Left renal pelvis (tissue), 4 donors: ENCODE measurements around the gene SORBS2. TPM values are rescaled to one million over a fixed set of nuclear protein-coding genes. Genes with fewer than 3 reads are reported as not detected.
"Not testable (repeated sequence)": the region's sequence is repeated elsewhere in the genome, so short reads cannot be mapped to it uniquely, and the experiment has no call there.

Experiments used
- DNase-seq, 4 donors: peaks; one replicate each; pipeline ENCODE4 v3.0.0-alpha.2; 2013; ENCODE audit warnings: low read depth in 4 of 4, low spot score in 3 of 4
- polyA plus RNA-seq, 4 donors: library from polyadenylated mRNA; unstranded; fragments of 120-200 nt; gene quantifications; one replicate each; pipeline ENCODE4 v1.2.1, GENCODE V29; 2013; ENCODE audit not compliant: insufficient read length in 4 of 4

The SORBS2 gene
- polyA plus RNA-seq, 4 donors: 23.3 to 73.3 (median 65.8) TPM

DNA sequence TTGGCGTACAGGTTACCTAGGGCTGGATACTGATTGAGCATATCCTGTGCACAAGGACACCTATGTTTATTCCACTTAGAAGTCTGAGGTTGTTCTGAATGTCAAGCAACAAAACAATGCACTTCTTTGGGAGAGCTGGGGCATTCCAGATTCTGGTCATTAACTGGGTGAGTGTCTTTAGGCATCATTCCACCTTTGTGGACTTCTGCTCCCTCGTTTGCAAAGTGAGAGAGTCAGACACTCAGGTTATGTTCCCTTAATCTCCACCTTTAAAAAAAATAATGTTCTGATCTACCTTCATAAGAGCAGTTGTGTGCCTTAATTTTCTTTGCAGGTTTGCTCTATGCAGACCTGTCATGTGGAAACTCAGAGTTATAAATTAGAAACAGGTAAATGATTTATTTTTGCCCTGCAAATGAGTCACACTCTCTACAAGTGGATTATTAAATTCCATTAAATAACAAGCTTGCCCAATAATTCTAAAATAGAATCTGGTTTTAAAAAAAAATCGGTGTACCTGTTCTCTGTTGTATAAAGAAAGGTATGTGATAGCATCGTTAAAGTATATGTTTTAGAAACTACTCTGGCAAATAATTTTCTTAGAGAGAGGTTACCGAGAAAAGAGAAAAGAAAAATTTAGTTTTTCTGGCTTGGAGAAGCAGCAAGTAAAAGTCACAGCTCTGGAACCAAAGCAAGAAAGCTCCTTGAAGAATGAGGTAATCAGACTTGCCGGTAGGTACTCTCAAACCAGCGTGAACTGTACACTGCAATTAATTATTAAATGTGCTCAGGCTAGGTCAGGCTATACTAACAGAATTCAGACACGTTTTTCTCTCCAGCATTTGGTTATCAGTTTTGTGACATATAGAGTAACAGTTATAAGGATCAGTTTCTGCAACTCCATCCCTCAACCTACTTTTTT lies 93.2 kb downstream of the SORBS2 start:
- DNase-seq: no peak

- no peak for DNase-seq
Observed at GRCh38 chr4:185717377-185717741, 94.6 kb downstream of the SORBS2 start.

DNA sequence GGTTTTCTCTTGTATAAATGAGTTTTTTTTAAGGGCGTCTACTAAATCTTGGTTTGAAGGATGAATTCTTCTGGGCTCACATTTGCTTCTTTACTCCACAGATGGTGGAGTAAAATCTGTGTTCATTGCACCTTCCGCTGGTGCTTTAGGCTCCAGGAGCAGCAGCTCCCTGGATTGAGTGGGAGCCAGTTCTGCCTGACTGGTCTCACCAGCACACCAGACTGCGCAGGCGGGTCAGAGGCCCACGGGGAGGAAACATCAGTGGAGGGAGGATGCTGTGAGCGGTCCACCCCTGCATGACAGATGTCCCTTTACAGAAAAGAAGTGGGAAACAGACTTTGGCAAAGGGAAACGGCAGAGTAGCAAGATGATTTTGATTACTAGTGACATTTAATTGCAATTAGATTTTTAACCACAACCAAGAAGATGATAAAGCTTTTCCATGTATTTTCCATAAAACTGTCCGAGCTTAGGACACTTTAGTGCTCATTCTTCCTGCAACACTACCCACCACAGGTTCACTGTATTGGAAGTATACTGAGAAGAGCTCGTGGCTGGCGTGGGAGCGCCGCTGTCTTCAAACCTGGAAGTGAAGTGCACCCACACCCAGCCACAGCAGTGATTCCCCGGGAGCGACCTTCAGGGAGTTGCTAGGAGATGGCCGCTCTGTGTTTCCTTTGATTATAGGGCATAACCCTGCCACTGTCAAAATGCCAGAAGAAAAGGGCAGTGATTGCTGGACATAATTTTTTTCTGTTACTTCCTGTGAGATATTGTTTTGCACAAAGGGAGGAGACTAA lies 95.2 kb downstream of the SORBS2 start:
- no peak for DNase-seq

GRCh38 chr4:185716141-185716551 lies 95.8 kb downstream of the SORBS2 start:
- no peak for DNase-seq

GRCh38 chr4:185714524-185714923 lies 97.5 kb downstream of the SORBS2 start:
- not testable (repeated sequence) for DNase-seq

- no peak for DNase-seq
Observed at GRCh38 chr4:185713731-185714130, 98.3 kb downstream of the SORBS2 start.

- DNase-seq: no peak
Observed at GRCh38 chr4:185713272-185713671, 98.7 kb downstream of the SORBS2 start.

DNA sequence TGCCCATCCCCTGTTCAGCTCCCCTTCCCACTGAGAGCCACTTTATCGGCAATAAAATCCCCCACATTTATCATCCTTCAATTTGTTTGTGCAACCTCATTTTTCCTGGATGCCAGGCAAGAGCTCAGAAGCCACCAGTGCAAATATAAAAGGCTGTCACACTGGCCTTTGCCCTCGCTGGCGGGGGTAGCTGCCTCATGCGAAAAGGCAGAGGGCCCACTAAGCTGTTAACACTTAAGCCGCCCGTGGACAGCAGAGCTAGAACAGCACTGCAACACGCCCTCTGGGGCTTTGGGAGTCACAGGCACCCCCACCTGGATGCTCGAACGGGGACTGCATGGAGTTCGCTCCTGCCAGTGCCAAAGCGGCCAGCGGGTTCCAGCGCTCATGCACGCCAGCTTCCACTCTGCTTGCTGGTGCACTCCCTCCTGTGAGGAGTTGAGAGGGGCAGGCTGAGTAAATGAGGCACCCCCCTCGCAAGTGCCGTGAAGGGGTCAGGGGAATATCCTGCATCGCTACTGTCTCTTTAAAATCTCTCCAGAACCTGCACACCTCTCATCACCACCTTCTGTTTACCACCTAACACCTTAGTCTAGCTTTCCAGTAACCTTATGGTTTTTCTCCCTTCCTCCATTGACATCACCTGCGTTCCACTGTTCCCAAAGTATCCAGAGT lies 99.5 kb downstream of the SORBS2 start:
- no peak for DNase-seq

- DNase-seq: no peak
Observed at GRCh38 chr4:185711726-185712125, 100.3 kb downstream of the SORBS2 start.

- no peak for DNase-seq
Observed at GRCh38 chr4:185710487-185710995, 101.5 kb downstream of the SORBS2 start.

- no peak for DNase-seq
Observed at GRCh38 chr4:185709802-185710486, 102.0 kb downstream of the SORBS2 start.

DNA sequence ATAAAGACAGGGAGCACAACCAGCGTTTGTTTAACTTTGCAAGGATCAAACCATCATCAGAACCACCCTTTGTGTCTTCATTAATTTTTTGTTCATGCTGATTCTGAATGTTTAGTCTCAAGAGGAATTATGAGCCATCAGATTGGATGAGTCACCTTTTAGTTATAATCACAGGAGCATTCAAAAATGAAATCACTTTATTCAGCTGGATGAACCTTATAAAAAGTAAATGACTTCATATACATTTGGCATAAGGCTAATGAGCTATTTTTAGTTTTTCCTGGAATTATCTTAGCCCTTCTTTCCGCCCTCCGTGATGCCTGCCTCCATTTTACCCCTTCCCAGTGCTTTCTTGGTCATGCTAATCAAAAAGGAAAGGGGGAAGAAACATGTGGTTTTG lies 103.6 kb downstream of the SORBS2 start:
- DNase-seq: no peak

GRCh38 chr4:185707622-185708021 lies 104.4 kb downstream of the SORBS2 start:
- DNase-seq: not testable (repeated sequence)

DNA sequence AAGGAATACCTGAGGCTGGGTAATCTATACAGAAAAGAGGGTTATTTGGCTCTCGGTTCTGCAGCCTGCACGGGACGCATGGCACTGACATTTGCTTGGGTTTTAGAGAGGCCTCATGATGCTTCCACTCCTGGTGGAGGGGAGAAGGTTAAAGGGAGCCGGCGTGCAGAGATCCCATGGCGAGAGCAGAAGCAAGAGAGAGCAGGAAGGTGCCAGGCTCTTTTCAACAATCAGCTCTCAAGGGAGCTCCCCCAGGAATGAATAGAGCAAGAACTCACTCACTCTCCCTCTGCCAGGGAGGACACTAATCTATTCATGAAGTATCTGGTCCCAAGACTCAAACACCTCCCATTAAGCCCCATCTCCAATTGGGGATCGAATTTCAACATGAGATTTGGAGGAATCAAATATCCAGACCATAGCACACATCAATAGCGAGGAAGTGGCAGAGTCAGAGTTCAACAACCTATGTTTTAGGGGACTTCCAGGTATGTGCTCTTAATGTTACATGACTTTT lies 109.8 kb downstream of the SORBS2 start:
- DNase-seq: no peak

DNA sequence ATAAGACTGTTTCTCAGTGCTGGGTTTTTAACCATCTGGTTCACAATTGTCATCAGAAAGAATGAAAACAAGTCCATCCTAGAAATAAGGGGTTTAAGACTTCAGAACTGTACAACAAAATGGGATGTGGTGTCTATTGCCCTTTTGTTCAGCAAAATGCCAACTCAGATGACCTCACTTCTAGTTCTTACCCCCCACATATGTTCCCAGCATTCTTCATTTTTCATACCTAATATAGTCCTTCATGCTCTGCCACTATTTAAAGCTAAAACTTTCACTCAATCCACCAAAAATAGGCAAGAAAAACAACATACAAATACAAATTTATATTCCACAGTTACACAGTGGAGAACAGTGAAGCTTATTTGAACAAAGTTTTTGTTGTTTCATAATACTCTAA lies 111.4 kb downstream of the SORBS2 start:
- no peak for DNase-seq

GRCh38 chr4:185700048-185700447 lies 111.9 kb downstream of the SORBS2 start:
- DNase-seq: no peak

DNA sequence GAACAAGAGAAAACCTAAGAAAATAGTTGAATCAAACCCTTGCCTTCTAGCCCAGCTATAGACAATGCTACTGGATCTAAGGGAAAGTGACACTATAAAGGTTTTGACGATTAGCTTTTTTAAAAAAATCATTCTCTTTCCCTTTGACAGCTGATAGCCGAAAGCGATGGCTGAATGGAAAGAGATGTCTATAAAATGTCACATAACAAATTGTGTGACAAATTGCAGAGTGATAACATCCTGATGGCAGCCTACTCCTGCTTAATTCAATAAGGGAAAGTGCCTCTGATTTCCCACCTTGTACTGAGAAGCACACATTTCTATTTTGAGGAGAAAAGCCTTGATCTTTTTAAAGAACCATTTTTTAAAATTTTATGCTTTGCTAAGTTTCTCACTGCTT lies 114.5 kb downstream of the SORBS2 start:
- no peak for DNase-seq

GRCh38 chr4:185695743-185696142 lies 116.3 kb downstream of the SORBS2 start:
- no peak for DNase-seq

- no peak for DNase-seq
Observed at GRCh38 chr4:185693548-185694215, 118.3 kb downstream of the SORBS2 start.

GRCh38 chr4:185689407-185689806 lies 122.6 kb downstream of the SORBS2 start:
- no peak for DNase-seq
